Chondrocyte (in vitro differentiated cells): ENCODE measurements around the gene OR10S1. TPM values are rescaled to one million over a fixed set of nuclear protein-coding genes. Genes with fewer than 3 reads are reported as not detected.

Source experiments
- DNase-seq: peaks from one replicate; pipeline ENCODE4 v3.0.0; 2021; ENCODE audit warnings: mixed read lengths, low spot score
- H3K27ac Mint-ChIP-seq: one replicate; pipeline ENCODE4 v1.8.0; 2021; ENCODE audit warnings: mild to moderate bottlenecking, moderate library complexity, mixed read lengths; ENCODE audit not compliant: unreplicated experiment
- H3K27me3 Mint-ChIP-seq: 2 replicates; pipeline ENCODE4 v1.8.0; 2021; ENCODE audit warnings: low read depth, mixed read lengths
- H3K36me3 Mint-ChIP-seq: 2 replicates; pipeline ENCODE4 v1.8.0; 2021; ENCODE audit warnings: low read depth, mixed read lengths
- H3K4me1 Mint-ChIP-seq: 2 replicates; pipeline ENCODE4 v1.8.0; 2021; ENCODE audit warnings: low read depth, mild to moderate bottlenecking, mixed read lengths
- H3K4me3 Mint-ChIP-seq: one replicate; pipeline ENCODE4 v1.8.0; 2021; ENCODE audit warnings: mild to moderate bottlenecking, moderate library complexity, mixed read lengths; ENCODE audit not compliant: unreplicated experiment
- H3K9me3 Mint-ChIP-seq: 2 replicates; pipeline ENCODE4 v1.8.0; 2021; ENCODE audit warnings: low read depth, mixed read lengths
- CTCF ChIP-seq: fragments of 200-600 bp; sonication (generic); IDR thresholded peaks from 2 replicates; pipeline ENCODE4 v1.5.0; 2021; ENCODE audit warnings: antibody characterized with exemption, mild to moderate bottlenecking, moderate library complexity
- total RNA-seq: library from RNA; stranded (reverse); gene quantifications from 3 replicates; pipeline ENCODE4 v1.2.1, GENCODE V29; 2021

The OR10S1 gene
- total RNA-seq, 1 donor from 2014 or later = not detected

- no peaks in the 10 kb centered on the region for H3K4me1 Mint-ChIP-seq
- TF ChIP-seq CTCF = no peak
- no peaks in the 10 kb centered on the region for H3K36me3 Mint-ChIP-seq
- no peak overlapping the region for H3K4me3 Mint-ChIP-seq
- H3K27me3 Mint-ChIP-seq = no peaks in the 10 kb centered on the region
- peaks cover 4% of the 10 kb centered on the region for H3K9me3 Mint-ChIP-seq
- H3K27ac Mint-ChIP-seq = no peak overlapping the region
- no peak for DNase-seq
These were observed 616 bp downstream of the OR10S1 start for GRCh38 chr11:123976770-123977560.

- TF ChIP-seq CTCF = no peak
- Mint-ChIP-seq H3K4me3 (no peak overlapping the region), H3K4me1 (no peaks in the 10 kb centered on the region), H3K27me3 (peaks cover 3% of the 10 kb centered on the region), H3K36me3 (no peaks in the 10 kb centered on the region), H3K9me3 (peaks cover 3% of the 10 kb centered on the region), H3K27ac (no peak overlapping the region)
- DNase-seq = no peak
These were observed 3.8 kb downstream of the OR10S1 start for GRCh38 chr11:123973816-123974215.

- Mint-ChIP-seq H3K9me3 (peaks cover 25% of the 10 kb centered on the region), H3K27ac (no peak overlapping the region)
- no peak for TF ChIP-seq CTCF
These were observed 20.8 kb downstream of the OR10S1 start for GRCh38 chr11:123956752-123957151.

GRCh38 chr11:123945132-123945531 is 32.4 kb downstream of the OR10S1 start:
- TF ChIP-seq CTCF = no peak
- Mint-ChIP-seq H3K36me3 (no peaks in the 10 kb centered on the region), H3K4me3 (no peak overlapping the region), H3K9me3 (no peaks in the 10 kb centered on the region), H3K27ac (no peak overlapping the region), H3K4me1 (no peaks in the 10 kb centered on the region), H3K27me3 (peaks cover 2% of the 10 kb centered on the region)
- no peak for DNase-seq

More at GRCh38 chr11:123956752-123957151, 20.8 kb downstream of the OR10S1 start:
- no peak for DNase-seq
- H3K4me3 Mint-ChIP-seq = no peak overlapping the region
- no peaks in the 10 kb centered on the region for H3K4me1 Mint-ChIP-seq
- peaks cover 4% of the 10 kb centered on the region for H3K27me3 Mint-ChIP-seq
- no peaks in the 10 kb centered on the region for H3K36me3 Mint-ChIP-seq

- H3K27ac Mint-ChIP-seq = no peak within 1 kb of the TSS
- no peaks in the 10 kb centered on the region for H3K4me1 Mint-ChIP-seq
- H3K36me3 Mint-ChIP-seq = no peaks in the 10 kb centered on the region
- H3K9me3 Mint-ChIP-seq = peaks cover 4% of the 10 kb centered on the region
- no peak for DNase-seq
- H3K27me3 Mint-ChIP-seq = peaks cover 2% of the 10 kb centered on the region
- no peak for TF ChIP-seq CTCF
- no peak within 1 kb of the TSS for H3K4me3 Mint-ChIP-seq
These were observed 33.8 kb downstream of the OR10S1 start, which contains the start of gene OR6T1 for GRCh38 chr11:123943738-123944137. Gene OR6T1, minus strand, starts transcription at chr11:123943838. Its CDS starts 0 bp downstream, at chr11:123943838.
